Measurements from ENCODE around the gene PGAP6.
"Not testable (repeated sequence)": the region's sequence is repeated elsewhere in the genome, so short reads cannot be mapped to it uniquely, and the experiment has no call there.

Gene PGAP6

GRCh38 chr16:351804-352520 is 29.8 kb downstream of the PGAP6 start:
- no peak for DNase-seq (ENCODE audit: low read depth)

- DNase-seq (ENCODE audit: low read depth), result no peak
These were observed 31.6 kb downstream of the PGAP6 start for GRCh38 chr16:350203-350602.

GRCh38 chr16:349211-349610 is 32.6 kb downstream of the PGAP6 start:
- DNase-seq (ENCODE audit: low read depth), result no peak

- not testable (repeated sequence) for DNase-seq (ENCODE audit: low read depth)
These were observed 33.3 kb downstream of the PGAP6 start for GRCh38 chr16:348495-348894.

- DNase-seq (ENCODE audit: low read depth), result no peak
These were observed 34.6 kb downstream of the PGAP6 start for GRCh38 chr16:347203-347602.

- DNase-seq (ENCODE audit: low read depth), result no peak
These were observed 35.2 kb downstream of the PGAP6 start for GRCh38 chr16:346587-346986.

- DNase-seq (ENCODE audit: low read depth), result no peak
These were observed 36.0 kb downstream of the PGAP6 start for GRCh38 chr16:345772-346171.

GRCh38 chr16:342455-343213 is 39.1 kb downstream of the PGAP6 start:
- no peak for DNase-seq (ENCODE audit: low read depth)

GRCh38 chr16:341974-342336 is 39.8 kb downstream of the PGAP6 start:
- DNase-seq (ENCODE audit: low read depth), result not testable (repeated sequence)

GRCh38 chr16:341095-341973 is 40.4 kb downstream of the PGAP6 start:
- DNase-seq (ENCODE audit: low read depth), result not testable (repeated sequence)

GRCh38 chr16:340370-341091 is 41.2 kb downstream of the PGAP6 start:
- no peak for DNase-seq (ENCODE audit: low read depth)

DNA sequence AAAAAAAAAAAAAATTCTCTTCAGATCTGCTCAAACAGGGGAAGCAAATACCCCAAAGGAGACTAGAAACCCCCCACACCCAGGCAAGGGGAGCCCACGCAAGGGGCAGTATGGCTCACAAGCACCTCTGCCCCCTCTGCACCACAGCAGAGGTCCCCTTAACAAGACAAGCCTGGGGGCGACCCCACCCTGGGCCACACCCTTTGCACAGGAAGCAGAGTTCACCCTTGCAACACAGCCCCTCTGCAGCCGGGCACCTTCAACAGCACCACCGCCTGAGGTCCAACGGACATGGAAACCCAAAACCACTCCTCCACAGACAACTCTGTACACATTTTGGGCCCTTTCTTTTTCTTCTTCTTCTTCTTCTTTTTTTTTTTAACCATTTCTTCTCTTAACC is 42.1 kb downstream of the PGAP6 start:
- no peak for DNase-seq (ENCODE audit: low read depth)

DNA sequence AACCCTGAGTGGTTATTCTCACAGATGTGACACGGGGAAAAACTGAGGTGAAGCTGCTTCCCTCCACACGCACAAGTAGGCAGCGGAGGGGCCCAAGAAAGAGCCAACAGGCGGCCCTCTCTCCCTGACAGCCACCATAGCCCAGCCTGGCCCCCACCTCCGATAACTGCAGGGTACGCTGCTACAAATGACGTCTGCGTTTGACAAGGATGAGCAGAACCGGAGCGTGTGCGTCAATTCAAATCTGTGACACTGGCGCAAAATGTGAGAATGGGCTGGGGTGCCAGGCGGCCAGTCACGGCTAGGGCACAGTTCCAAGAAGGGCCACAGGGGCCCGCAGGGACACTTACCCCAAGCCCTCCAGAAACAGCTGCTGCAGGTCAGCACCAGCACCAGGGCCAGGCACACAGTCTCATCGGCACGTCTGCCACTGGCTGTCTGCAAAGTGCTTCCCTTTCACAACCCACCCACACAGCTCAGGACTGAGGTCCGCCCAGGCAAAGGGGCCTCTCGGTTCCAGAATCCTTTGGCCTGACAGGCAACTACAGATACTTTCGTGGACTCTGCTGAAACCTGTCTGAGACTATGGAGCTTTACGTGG is 43.7 kb downstream of the PGAP6 start:
- no peak for DNase-seq (ENCODE audit: low read depth)

DNA sequence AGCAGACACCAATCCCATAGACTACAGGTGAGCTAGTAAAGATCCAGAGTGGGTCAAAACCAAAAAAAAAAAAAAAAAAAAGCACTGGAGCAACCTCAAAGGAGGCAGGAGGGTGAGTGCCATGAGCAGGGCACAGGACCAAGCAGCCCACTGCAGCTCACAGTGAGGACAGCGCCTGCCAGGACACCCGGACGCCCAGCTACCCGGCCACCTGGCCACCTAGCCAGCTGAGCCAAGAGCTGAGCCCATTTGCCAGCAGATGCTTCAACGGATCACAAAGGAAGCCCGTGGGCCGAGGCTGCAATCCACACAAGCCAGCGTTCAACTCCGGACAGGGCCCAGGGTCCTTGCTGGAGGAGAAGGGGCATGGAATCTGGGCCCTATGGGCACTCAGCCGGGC is 44.3 kb downstream of the PGAP6 start:
- DNase-seq (ENCODE audit: low read depth), result no peak

- DNase-seq (ENCODE audit: low read depth), result no peak
These were observed 45.5 kb downstream of the PGAP6 start for GRCh38 chr16:336269-336668.

- DNase-seq (ENCODE audit: low read depth), result not testable (repeated sequence)
These were observed 46.7 kb downstream of the PGAP6 start for GRCh38 chr16:334861-335632.

- DNase-seq (ENCODE audit: low read depth), result not testable (repeated sequence)
These were observed 47.5 kb downstream of the PGAP6 start for GRCh38 chr16:334164-334832.

GRCh38 chr16:333406-334094 is 48.2 kb downstream of the PGAP6 start:
- DNase-seq (ENCODE audit: low read depth), result no peak

GRCh38 chr16:331181-331814 is 50.5 kb downstream of the PGAP6 start:
- not testable (repeated sequence) for DNase-seq (ENCODE audit: low read depth)
